HG02938 (cell line): Measurements from ENCODE around the gene ADAM22.

Source experiments
- ATAC-seq: cut with Tn5 transposase; IDR thresholded peaks from one replicate; pipeline ENCODE4 v1.9.1; 2021; ENCODE audit warnings: mild to moderate bottlenecking, moderate library complexity; ENCODE audit not compliant: unreplicated experiment

Gene ADAM22

DNA sequence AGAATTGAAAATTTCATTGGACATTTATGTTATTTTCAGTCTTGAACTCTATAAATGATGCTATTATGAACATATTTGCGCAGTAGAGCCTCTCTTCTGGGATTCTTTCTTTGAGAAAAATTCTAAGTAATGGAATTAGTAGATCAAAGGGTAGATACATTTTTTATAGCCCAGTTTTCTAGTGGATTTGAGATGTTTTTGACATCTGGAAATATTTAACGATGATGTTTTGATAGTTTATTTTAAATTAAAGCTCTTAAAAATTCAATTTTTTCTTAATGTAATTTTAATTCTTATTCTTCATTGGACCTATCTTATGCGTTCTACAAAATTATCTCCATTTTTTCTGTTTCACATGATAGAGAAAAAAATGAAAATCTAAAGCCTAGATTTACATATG lies 103.0 kb downstream of the ADAM22 start:
- ATAC-seq: no peak

DNA sequence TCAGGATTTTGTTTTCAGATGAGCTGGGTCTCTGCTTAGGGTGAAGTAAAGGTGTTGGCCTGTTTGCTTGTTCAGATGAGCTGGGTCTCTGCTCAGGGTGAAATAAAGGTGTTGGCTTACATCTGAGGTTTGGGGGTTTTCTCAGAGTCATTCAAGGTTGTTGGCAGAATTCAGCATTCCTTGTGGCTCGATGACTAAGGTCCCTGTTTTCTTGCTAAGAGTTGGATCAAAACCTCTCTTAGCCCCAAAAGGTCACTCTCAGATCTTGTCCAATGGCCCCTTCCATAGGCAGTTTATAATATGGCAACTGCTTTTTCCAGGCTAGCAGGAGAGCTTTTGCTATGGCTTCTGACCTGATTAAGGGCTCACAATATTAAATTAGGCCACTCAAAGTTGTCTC lies 106.6 kb downstream of the ADAM22 start:
- ATAC-seq: no peak

DNA sequence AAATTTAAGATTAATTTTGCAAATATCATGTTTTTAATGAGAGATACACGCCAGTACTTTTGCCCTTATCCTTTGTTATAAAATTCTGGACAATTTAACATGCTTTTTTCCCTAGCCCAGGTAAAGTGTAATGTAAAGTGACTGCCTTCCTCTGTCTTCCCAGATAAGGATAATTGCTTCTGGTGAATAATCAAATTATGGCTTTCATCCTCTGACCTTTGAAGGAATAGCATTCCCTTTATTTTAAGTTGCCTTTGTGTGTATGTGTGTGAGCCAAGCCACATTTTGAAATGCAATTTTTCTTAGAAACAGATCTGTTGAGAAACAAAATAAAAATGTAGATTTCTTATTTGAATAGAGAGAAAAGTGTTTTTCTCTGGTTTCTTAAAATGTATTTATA lies 107.5 kb downstream of the ADAM22 start:
- ATAC-seq: no peak

GRCh38 chr7:88042157-88042556 lies 108.1 kb downstream of the ADAM22 start:
- no peak for ATAC-seq

DNA sequence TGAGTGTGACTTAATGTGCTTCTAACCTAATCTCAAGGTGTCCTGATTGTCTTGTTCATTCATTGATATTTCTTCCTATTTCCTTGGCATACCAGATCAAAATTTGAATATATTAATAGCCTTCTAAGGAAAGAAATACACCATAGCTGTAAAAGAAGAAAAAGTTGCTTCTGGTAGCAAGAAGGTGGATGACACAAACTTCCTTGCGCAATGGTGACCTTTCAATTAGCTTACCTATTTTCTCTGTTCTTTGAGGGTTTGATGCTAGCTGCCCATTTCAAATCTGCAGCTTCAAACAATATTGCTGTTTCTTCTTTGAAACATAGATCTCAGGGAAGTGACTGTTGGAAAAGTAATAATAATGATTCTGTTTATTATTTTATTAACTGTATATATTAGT lies 108.8 kb downstream of the ADAM22 start:
- no peak for ATAC-seq

DNA sequence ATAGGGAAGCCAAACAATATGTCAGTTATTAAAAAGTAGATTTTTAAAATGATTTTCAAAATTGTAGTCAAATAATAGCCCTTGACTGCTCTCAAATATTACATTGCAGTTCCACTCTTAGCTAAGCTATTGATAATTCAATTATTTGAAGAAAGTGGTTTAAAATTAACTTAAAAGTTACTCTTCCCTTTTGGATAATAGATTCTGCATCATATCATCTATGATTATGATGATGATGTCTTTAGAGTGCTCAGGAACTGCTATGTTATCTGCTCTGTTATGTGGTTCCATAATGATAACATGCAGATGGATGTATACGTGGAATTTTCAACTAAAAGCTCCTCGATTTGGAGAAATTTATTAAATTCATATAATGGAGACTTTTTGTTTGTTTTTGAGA lies 110.0 kb downstream of the ADAM22 start:
- ATAC-seq: no peak

GRCh38 chr7:88046839-88047573 lies 113.0 kb downstream of the ADAM22 start:
- no peak for ATAC-seq

DNA sequence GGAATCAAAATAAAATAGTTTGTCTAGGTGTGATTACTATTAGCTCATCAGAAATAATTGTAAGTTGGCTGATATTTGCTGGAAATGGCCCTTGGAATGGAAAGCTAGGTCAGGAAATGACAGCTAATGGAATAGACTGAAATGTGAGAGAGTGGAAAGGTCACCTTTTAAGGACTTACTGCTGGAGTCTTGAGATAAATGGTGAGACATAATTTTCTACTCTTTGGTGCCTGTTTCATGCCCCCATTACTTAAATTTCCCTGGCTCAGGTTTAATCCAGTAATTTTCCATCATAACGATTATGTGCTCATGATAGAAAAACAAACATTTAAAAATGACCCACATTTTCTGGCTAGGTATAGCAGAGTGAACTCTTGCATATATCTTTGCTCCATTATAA lies 123.6 kb downstream of the ADAM22 start:
- no peak for ATAC-seq

- ATAC-seq: no peak
Measured at GRCh38 chr7:88062238-88062637, 128.2 kb downstream of the ADAM22 start.

- no peak for ATAC-seq
Measured at GRCh38 chr7:88069093-88069492, 135.0 kb downstream of the ADAM22 start.

GRCh38 chr7:88071994-88072714 lies 138.1 kb downstream of the ADAM22 start:
- ATAC-seq: peak; percentile 90

DNA sequence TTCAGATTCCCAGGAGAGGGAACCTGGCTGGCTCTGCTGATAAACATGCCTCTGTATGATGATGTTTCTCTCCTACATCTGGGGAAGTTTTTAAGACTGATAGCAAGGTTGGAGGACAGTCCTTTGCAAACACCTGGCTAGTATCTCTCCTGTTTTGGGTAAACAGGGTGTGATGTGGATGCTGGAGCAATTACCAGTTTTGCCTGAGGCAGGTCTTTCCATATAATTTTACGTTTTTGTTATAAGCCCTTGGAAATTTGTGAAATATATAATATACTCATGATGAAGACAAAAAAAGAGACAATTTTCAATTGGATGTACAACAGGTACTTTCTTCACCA lies 138.6 kb downstream of the ADAM22 start:
- peak; percentile 35 for ATAC-seq

GRCh38 chr7:88073626-88074025 lies 139.6 kb downstream of the ADAM22 start:
- ATAC-seq: no peak

DNA sequence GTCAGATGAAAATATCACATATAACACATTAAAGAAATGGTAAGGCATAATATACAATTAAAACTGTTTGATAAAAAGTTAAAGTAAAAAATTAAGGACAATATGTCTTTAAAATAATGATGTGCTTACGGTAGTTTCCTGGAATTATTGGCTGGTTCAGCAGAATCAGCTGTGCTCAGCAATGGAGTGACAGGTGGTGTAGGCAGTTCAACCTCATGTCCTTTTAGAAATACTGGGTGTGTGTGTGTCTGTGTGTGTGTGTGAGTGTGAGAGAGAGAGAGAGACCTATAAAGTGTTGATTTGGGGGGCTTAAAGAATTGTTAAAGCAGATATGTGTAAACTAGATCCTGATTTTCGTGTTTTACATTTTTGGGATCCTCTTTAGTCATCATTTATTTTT lies 141.2 kb downstream of the ADAM22 start:
- no peak for ATAC-seq

GRCh38 chr7:88083883-88084282 lies 149.8 kb downstream of the ADAM22 start:
- no peak for ATAC-seq

- no peak for ATAC-seq
Measured at GRCh38 chr7:88089561-88089960, 155.5 kb downstream of the ADAM22 start.

DNA sequence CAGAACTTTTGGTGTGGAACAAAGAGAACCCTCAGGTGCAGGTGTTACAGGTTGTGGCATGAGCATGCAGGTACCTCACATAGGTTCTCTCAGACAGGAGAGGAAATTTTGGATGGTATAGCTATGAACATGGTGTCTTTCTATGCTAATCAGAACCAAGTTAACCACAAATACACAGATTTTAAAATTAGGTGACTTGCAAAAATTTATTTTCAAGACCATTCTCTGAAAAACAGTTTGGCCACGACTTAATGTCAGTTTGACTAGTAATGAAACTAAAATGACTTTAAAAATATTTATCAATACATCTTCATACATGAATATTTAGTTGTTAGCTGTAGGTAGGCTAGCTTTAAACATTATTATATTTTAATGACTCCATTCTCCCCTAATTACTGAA lies 156.2 kb downstream of the ADAM22 start:
- no peak for ATAC-seq

- peak; percentile 63 for ATAC-seq
Measured at GRCh38 chr7:88090671-88091070, 156.6 kb downstream of the ADAM22 start.

DNA sequence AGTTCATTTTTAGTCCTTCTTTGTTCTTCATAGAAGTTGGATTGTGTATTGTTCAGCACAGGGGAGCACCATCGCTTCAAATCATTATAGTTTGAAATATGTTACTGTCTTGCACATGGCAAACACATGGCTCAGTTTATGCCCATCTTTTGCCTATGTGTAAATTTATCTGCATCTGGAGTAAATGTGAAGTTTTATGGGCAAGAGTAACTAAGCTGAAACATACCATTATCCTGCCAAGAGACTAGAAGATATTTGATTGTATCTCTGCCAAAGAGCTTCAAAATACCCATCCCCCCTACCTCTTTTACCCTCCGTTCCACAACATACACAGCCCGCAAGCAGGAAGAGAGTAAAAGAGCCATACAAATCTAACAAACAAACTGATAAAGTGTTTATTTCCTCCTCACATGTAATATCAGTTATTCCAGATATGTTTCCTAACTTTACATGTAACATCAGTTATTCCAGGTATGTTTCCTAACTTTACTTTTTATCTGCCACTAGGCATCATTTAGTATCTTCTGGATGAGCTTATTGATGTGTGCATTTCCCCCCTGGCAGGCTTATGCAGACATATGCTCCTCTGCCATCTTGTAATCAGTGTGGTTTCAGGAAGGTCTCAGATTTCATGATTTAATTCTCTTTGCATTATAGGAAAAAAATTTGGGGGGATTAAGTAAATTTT lies 158.1 kb downstream of the ADAM22 start:
- ATAC-seq: no peak

DNA sequence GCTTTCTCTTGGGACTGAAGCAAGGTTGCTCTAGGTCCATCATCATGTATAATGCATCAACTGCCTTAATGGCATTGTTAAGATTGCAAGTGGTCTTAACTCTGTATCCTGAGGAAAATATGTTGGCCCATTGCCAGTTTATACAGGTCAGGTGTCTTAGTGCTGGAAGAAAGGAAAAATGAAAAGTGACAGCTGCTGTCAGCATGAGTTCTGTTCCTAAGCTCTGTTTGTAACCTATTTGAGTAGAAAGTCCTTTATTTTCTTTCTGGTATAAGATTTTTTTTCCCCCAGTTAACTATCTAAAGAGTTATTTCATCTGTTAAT lies 158.6 kb downstream of the ADAM22 start:
- ATAC-seq: no peak

DNA sequence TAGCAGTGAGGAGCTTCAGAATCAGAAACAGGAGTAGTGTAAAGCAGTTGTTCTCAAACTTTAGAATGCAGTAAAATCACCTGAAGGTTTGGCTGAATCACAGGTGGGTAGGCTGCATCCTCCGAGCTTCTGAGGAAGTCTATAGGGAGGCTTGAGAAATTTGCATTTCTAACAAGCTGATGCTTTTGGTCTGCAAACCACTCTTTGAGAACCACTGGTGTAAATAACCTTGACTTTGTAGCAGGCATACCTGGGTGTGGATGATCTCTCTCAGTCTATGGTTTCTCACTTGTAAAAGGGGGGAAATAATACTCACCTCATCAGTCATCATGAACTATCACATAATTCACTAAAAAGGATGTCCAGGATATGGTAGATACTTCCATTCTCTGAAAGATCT lies 167.7 kb downstream of the ADAM22 start:
- ATAC-seq: no peak

DNA sequence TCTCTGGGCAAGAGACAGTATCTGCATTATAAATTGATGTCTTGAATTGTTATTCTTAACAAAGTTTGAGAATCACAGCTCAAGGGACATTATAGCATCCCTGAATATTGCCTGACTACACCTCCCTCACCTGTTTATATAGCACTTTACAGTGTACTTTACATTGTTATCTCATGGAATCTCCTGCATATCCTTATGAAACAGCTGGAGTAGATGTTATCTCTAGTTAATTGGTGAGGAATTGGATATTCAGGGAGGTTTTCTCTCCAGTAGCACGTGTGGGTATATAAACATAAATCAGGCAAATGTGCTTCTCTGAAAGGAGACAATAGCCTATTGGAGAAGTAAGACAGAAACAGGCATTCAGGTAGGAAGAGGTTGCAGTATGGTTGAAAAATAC lies 168.6 kb downstream of the ADAM22 start:
- no peak for ATAC-seq
